Activated naive CD8-positive, alpha-beta T cell treated with anti-CD3 and anti-CD28 coated beads, Interleukin-2, amount 10 ng/mL, durations not matched to agents 7 days and 5 days (primary cell): ENCODE results near the gene RAD51D. TPM values are rescaled to one million over a fixed set of nuclear protein-coding genes. Genes with fewer than 3 reads are reported as not detected.
"Not testable (repeated sequence)": the region's sequence is repeated elsewhere in the genome, so short reads cannot be mapped to it uniquely, and the experiment has no call there.

ENCODE experiments used
- ATAC-seq: fragments of 150-1000 bp; cut with Tn5 transposase; one replicate; pipeline ENCODE4 v1.10.0; 2021; ENCODE audit warnings: low read depth, moderate library complexity
- POLR2A ChIA-PET: fragments of 350-600 bp; sonication (Branson Sonifier 250); formaldehyde crosslinking; loops from one replicate; lab custom pipeline; 2021; ENCODE audit warnings: antibody characterized with exemption; lab: Charles Lee
- DNase-seq: peaks from one replicate; pipeline ENCODE4 v3.0.0; 2021
- H3K27ac Mint-ChIP-seq: one replicate; pipeline ENCODE4 v1.8.0; 2022; ENCODE audit warnings: mild to moderate bottlenecking, mixed read lengths
- H3K27me3 Mint-ChIP-seq: one replicate; pipeline ENCODE4 v1.8.0; 2022; ENCODE audit warnings: mild to moderate bottlenecking, moderate library complexity, mixed read lengths
- H3K36me3 Mint-ChIP-seq: one replicate; pipeline ENCODE4 v1.8.0; 2021; ENCODE audit warnings: mild to moderate bottlenecking, mixed read lengths
- H3K4me1 Mint-ChIP-seq: one replicate; pipeline ENCODE4 v1.8.0; 2021; ENCODE audit warnings: mixed read lengths
- H3K4me3 Mint-ChIP-seq: one replicate; pipeline ENCODE4 v1.8.0; 2022; ENCODE audit warnings: mild to moderate bottlenecking, moderate library complexity, mixed read lengths
- H3K9me3 Mint-ChIP-seq: one replicate; pipeline ENCODE4 v1.8.0; 2021; ENCODE audit warnings: mixed read lengths
- total RNA-seq, 2 experiments: library from RNA; stranded (reverse); gene quantifications; one replicate each; pipeline ENCODE4 v1.2.3, GENCODE V29; 2021

The RAD51D gene
- total RNA-seq, 2 experiments from 2014 or later, result 27.3 to 33.8 TPM

- DNase-seq (no peak), ATAC-seq (no peak)
- no peak overlapping the region for H3K27ac Mint-ChIP-seq
- no peaks in the 10 kb centered on the region for H3K4me1 Mint-ChIP-seq
- no peaks in the 10 kb centered on the region for H3K27me3 Mint-ChIP-seq
- no peaks in the 10 kb centered on the region for H3K9me3 Mint-ChIP-seq
- POLR2A ChIA-PET, result no interaction called here
- H3K4me3 Mint-ChIP-seq, result no peak overlapping the region
- H3K36me3 Mint-ChIP-seq, result peaks cover 17% of the 10 kb centered on the region
These were observed 12.4 kb upstream of the RAD51D start for GRCh38 chr17:35132099-35132498.

DNA sequence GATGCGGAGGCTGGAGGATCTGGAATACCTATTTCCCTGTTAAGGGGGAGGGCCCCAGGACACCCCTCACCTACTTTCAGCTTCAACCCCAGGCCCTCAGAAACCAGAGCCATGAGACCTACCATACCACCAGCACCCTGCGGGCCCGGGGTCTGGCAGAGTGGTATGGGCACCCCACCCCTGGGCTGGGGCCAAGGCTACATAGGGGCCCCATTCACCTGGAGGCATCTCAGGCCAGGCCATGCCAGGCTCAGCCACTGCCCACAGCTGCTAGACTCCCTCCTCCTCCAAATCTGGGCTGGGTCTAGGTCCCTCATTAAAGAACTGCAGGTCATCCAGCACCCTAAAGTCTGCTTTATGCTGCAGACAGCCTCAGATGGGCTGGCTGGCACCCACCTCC, 10.7 kb upstream of the RAD51D start:
- ATAC-seq (no peak), DNase-seq (no peak)
- H3K36me3 Mint-ChIP-seq, result peaks cover 9% of the 10 kb centered on the region
- H3K27ac Mint-ChIP-seq, result no peak overlapping the region
- POLR2A ChIA-PET, result interaction anchor here (0.5 kb wide), 1 partner anchor 11 kb away, joined by 3 read pairs; no protein-coding TSS in a partner anchor
- no peaks in the 10 kb centered on the region for H3K27me3 Mint-ChIP-seq
- H3K4me3 Mint-ChIP-seq, result no peak overlapping the region
- no peaks in the 10 kb centered on the region for H3K9me3 Mint-ChIP-seq
- no peaks in the 10 kb centered on the region for H3K4me1 Mint-ChIP-seq

DNA sequence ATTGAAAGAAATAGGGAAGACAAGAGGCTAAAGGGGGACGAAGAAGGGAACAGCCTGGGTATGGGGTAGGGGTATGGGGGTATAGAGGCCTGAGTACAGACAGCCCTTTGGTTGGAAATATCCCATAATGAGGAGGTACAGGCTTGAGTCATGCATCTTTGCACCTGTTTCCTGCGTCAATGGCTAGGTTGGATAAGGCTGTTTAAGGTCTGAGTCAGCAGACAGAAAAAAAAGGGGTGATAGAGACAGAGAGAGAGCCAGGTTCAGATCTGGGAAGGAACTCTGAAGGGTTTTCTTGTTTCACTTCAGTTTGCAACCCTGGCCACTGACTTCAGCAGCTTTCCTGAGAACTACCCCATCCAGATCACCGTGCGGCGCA, 10.3 kb upstream of the RAD51D start:
- peaks cover 6% of the 10 kb centered on the region for H3K36me3 Mint-ChIP-seq
- ATAC-seq, result no peak
- no peaks in the 10 kb centered on the region for H3K4me1 Mint-ChIP-seq
- no peak overlapping the region for H3K27ac Mint-ChIP-seq
- POLR2A ChIA-PET, result no interaction called here
- H3K4me3 Mint-ChIP-seq, result no peak overlapping the region
- DNase-seq, result no peak
- H3K9me3 Mint-ChIP-seq, result no peaks in the 10 kb centered on the region
- H3K27me3 Mint-ChIP-seq, result no peaks in the 10 kb centered on the region

GRCh38 chr17:35129154-35129972, 9.7 kb upstream of the RAD51D start:
- no peak for ATAC-seq
- no peak overlapping the region for H3K27ac Mint-ChIP-seq
- H3K9me3 Mint-ChIP-seq, result no peaks in the 10 kb centered on the region
- H3K4me1 Mint-ChIP-seq, result no peaks in the 10 kb centered on the region
- H3K4me3 Mint-ChIP-seq, result no peak overlapping the region
- no peaks in the 10 kb centered on the region for H3K27me3 Mint-ChIP-seq
- POLR2A ChIA-PET, result no interaction called here
- no peak for DNase-seq
- H3K36me3 Mint-ChIP-seq, result peaks cover 4% of the 10 kb centered on the region

DNA sequence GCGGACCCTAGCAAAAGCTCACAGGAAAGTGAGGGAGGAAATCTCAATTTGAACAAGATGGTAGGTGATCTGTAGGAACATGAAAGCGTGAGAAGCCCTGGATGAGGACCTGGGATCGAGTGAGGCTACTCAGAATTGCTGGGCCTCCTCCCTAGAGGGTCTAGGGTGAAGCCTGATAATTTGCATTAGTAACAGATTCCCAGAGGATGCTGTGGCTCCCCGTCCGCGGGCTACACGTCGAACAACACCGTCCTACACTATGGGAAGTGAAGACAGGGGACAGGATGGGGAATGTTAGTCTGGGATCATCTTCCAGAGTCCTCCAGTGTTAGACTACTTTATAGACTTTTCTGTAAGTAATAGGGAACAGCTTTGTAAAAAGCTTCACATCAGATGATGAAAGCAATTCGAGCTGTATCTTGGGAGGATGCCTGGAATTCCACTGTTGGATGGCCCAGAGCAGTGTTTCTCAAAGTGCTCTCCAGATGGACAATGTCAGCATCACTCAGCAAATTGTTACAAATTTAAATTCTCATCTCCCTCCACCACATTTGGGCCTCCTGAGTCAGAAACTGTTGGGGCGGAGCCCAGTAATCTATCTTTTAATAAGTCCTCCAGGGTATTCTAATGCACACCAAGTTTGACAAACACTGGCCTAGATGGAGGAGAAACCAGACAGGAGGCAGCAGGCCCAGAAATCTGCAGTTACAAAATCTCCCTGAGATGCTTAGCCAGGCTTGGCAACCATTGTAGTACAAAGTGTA, 8.3 kb upstream of the RAD51D start:
- Mint-ChIP-seq H3K4me1 (no peaks in the 10 kb centered on the region), H3K36me3 (no peaks in the 10 kb centered on the region), H3K4me3 (no peak overlapping the region), H3K9me3 (no peaks in the 10 kb centered on the region), H3K27me3 (no peaks in the 10 kb centered on the region), H3K27ac (no peak overlapping the region)
- DNase-seq (no peak), ATAC-seq (no peak)
- POLR2A ChIA-PET, result no interaction called here

DNA sequence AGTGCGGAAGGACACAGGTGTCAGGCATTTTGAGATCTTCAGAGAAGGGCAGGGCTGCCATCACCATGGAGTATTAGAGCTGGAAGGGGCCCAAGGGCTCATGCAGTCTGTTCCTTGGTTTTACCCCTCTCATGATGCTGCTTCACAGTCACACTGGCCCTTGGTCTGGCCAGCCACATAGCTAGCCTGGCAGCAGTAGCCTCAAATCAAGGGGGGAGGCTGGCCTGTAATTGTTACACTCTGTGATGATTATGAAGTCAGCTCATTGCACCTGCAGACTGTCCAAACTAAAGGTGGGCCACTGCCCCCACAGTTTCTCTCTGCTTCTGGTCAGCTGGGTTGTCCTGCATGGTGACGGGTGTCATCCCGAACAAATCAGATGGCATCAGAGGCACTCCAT, 1.7 kb upstream of the RAD51D start, which contains the start of gene FNDC8:
TSS of gene FNDC8 (plus strand) at position 301 of the 400 bp plus-strand sequence. CDS start at position 380, 79 bp downstream.
- DNase-seq (no peak), ATAC-seq (no peak)
- H3K4me1 Mint-ChIP-seq, result peaks cover 23% of the 10 kb centered on the region
- no peaks in the 10 kb centered on the region for H3K27me3 Mint-ChIP-seq
- POLR2A ChIA-PET, result no interaction called here
- H3K36me3 Mint-ChIP-seq, result peaks cover 7% of the 10 kb centered on the region
- H3K9me3 Mint-ChIP-seq, result no peaks in the 10 kb centered on the region
- H3K4me3 Mint-ChIP-seq, result peak within 1 kb of the TSS; percentile 39
- no peak within 1 kb of the TSS for H3K27ac Mint-ChIP-seq

GRCh38 chr17:35117984-35118383, 1.7 kb downstream of the RAD51D start:
- Mint-ChIP-seq H3K27ac (peak overlapping the region; percentile 90), H3K36me3 (peaks cover 24% of the 10 kb centered on the region)
- DNase-seq, result no peak

DNA sequence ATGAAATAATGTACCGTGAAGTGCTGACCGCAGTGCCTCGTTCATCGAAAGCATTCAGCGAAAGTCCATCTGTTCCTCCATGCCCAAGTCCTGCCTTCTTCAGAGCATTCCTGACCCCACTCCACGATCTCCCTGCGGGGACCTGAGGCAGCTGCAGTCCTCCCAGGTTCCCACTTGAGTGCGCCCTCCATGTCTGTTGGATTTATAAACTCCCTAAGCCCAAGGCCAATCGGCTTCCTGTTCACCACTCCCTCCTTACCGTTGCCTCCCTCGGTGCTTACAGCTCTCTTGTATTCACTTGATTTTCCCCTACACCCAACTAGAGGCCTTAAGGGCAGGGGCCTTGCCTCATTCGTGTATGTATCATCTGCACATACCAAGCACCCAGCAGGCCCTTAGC, 2.8 kb downstream of the RAD51D start:
- Mint-ChIP-seq H3K27ac (peak overlapping the region; percentile 4), H3K9me3 (no peaks in the 10 kb centered on the region), H3K4me1 (peaks cover 31% of the 10 kb centered on the region), H3K27me3 (no peaks in the 10 kb centered on the region), H3K36me3 (peaks cover 25% of the 10 kb centered on the region), H3K4me3 (no peak overlapping the region)
- POLR2A ChIA-PET, result interaction anchor here (0.6 kb wide), 1 partner anchor 134 kb away, joined by 3 read pairs; no protein-coding TSS in a partner anchor
- ATAC-seq (no peak), DNase-seq (no peak)

More at GRCh38 chr17:35117984-35118383, 1.7 kb downstream of the RAD51D start:
- no peaks in the 10 kb centered on the region for H3K27me3 Mint-ChIP-seq
- peaks cover 30% of the 10 kb centered on the region for H3K4me1 Mint-ChIP-seq
- ATAC-seq, result no peak
- POLR2A ChIA-PET, result interaction anchor here (1.6 to 2.7 kb wide), 2 partner anchors 8 to 28 kb away, joined by 10 to 15 read pairs; no protein-coding TSS in a partner anchor
- H3K9me3 Mint-ChIP-seq, result no peaks in the 10 kb centered on the region
- H3K4me3 Mint-ChIP-seq, result peak overlapping the region; percentile 96

- H3K9me3 Mint-ChIP-seq, H3K4me1 Mint-ChIP-seq, ATAC-seq, H3K4me3 Mint-ChIP-seq, H3K27me3 Mint-ChIP-seq, DNase-seq, H3K27ac Mint-ChIP-seq, POLR2A ChIA-PET: not testable (repeated sequence)
- H3K36me3 Mint-ChIP-seq, result peaks cover 23% of the 10 kb centered on the region
These were observed 8.9 kb downstream of the RAD51D start for GRCh38 chr17:35110791-35111190.

DNA sequence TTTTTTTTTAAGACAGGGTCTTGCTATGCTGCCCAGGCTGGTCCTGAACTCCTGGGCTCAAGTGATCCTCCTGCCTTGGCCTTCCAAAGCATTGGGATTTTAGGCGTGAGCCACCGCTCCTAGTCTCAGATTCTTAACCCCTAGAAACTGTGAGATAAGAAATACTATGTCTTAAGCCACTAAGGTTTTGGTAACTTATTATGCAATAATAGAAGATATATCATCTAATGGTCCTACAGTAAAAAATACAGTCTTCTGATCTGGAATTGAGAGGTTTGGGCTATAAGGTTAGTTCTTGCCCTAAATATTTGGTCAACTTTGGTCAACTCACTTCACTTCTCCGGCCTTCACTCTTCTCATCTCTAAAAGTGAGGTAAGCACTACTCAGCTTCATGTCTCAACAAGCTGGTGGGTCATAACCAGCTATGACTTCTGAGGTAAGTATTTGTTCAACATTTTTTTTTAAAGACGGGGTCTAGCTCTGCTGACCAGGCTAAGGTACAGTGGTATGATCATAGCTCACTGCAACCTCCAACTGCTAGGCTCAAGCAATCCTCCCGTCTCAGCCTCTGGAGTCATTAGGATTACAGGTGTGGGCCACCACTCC, 14.7 kb downstream of the RAD51D start:
- Mint-ChIP-seq H3K9me3 (no peaks in the 10 kb centered on the region), H3K36me3 (peaks cover 16% of the 10 kb centered on the region), H3K27ac (no peak overlapping the region), H3K4me1 (peaks cover 2% of the 10 kb centered on the region), H3K27me3 (no peaks in the 10 kb centered on the region), H3K4me3 (no peak overlapping the region)
- DNase-seq (no peak), ATAC-seq (no peak)
- POLR2A ChIA-PET, result no interaction called here

GRCh38 chr17:35103271-35103670, 16.4 kb downstream of the RAD51D start:
- Mint-ChIP-seq H3K4me1 (peaks cover 2% of the 10 kb centered on the region), H3K27ac (no peak overlapping the region), H3K4me3 (no peak overlapping the region), H3K36me3 (peaks cover 24% of the 10 kb centered on the region), H3K27me3 (no peaks in the 10 kb centered on the region), H3K9me3 (no peaks in the 10 kb centered on the region)
- ATAC-seq (no peak), DNase-seq (no peak)
- POLR2A ChIA-PET, result no interaction called here

- Mint-ChIP-seq H3K36me3 (peaks cover 26% of the 10 kb centered on the region), H3K27me3 (no peaks in the 10 kb centered on the region), H3K9me3 (no peaks in the 10 kb centered on the region), H3K4me1 (peaks cover 2% of the 10 kb centered on the region), H3K27ac (no peak overlapping the region), H3K4me3 (no peak overlapping the region)
- POLR2A ChIA-PET, result no interaction called here
- no peak for ATAC-seq
- no peak for DNase-seq
These were observed 17.9 kb downstream of the RAD51D start for GRCh38 chr17:35101725-35102124.

DNA sequence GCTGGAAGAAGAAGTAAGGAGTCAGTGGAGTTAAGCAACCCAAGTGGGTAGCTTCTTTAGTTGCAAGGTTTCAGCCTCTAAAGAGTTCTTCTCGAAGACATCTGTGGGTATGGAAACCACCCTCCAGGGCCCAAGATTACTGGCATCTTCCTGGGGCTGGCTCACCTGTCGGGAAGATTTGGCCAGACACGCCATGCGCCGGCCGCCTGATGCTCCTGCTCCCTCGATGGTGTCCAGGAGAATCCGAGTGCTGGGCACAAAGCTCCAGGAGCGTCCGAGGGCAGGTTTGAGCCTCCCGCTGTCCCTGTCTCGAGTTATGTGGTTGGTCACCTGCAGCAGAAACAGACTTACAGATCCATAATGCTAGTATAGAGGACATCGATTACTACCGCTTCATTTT, 18.6 kb downstream of the RAD51D start:
- Mint-ChIP-seq H3K4me1 (peaks cover 7% of the 10 kb centered on the region), H3K9me3 (no peaks in the 10 kb centered on the region), H3K27me3 (no peaks in the 10 kb centered on the region), H3K27ac (no peak overlapping the region), H3K4me3 (no peak overlapping the region), H3K36me3 (peaks cover 22% of the 10 kb centered on the region)
- POLR2A ChIA-PET, result no interaction called here
- no peak for DNase-seq
- ATAC-seq, result no peak
